Measurements from ENCODE around the gene USE1.

DNA sequence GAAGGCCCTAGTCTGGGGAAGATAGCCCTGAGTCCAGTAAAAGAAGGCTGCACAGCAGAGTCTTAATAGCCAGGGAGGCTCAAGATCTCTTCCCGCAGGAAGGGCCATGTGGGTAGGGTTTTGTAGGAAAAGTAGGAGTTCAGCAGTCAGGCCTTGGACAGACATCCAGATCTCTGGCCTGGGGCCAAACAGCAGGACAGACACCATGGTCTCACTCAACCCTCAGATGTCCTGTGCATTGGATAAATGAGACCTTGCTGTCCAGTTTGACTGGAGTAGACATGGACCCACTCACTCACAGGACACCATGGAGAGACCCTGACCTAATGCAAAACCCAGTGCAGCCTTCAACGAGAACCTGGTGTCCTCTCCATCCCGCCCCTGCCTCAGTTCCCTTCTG is 14.7 kb downstream of the USE1 start:
- TF ChIP-seq, protein P1, sequence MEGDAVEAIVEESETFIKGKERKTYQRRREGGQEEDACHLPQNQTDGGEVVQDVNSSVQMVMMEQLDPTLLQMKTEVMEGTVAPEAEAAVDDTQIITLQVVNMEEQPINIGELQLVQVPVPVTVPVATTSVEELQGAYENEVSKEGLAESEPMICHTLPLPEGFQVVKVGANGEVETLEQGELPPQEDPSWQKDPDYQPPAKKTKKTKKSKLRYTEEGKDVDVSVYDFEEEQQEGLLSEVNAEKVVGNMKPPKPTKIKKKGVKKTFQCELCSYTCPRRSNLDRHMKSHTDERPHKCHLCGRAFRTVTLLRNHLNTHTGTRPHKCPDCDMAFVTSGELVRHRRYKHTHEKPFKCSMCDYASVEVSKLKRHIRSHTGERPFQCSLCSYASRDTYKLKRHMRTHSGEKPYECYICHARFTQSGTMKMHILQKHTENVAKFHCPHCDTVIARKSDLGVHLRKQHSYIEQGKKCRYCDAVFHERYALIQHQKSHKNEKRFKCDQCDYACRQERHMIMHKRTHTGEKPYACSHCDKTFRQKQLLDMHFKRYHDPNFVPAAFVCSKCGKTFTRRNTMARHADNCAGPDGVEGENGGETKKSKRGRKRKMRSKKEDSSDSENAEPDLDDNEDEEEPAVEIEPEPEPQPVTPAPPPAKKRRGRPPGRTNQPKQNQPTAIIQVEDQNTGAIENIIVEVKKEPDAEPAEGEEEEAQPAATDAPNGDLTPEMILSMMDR (IDR thresholded peaks at IDR 0.05; ENCODE audit: low read length) = no peak
- TF ChIP-seq EZH2phosphoT487 (IDR thresholded peaks at IDR 0.05; ENCODE audit: low read length) = no peak

Measured in MM.1S (cell line).